Fibroblast of the aortic adventitia (primary cell): ENCODE data around the gene MAPK8IP2. TPM values are rescaled to one million over a fixed set of nuclear protein-coding genes. Genes with fewer than 3 reads are reported as not detected.

Experiments
- DNase-seq: peaks from one replicate; pipeline ENCODE4 v3.0.0-alpha.2; 2010; ENCODE audit warnings: low read depth
- H3K4me3 ChIP-seq: 2 replicates; pipeline ENCODE4 v1.5.1; 2011; ENCODE audit warnings: low read depth, mild to moderate bottlenecking, control low read depth, low read length, moderate library complexity
- total RNA-seq: library from RNA; depleted of rRNA; stranded (reverse); fragments of >200 nt; gene quantifications from 2 replicates; pipeline ENCODE4 v1.2.3, GENCODE V29; 2012; ENCODE audit warnings: low replicate concordance
- TF ChIP-seq, protein P1 (sequence below): IDR thresholded peaks from 2 replicates; pipeline ENCODE4 v1.5.1; 2011; ENCODE audit warnings: mild to moderate bottlenecking, low read length, control low read depth, inconsistent platforms; ENCODE audit not compliant: insufficient read depth

Gene MAPK8IP2
- total RNA-seq, 1 donor: 0.27 TPM

DNA sequence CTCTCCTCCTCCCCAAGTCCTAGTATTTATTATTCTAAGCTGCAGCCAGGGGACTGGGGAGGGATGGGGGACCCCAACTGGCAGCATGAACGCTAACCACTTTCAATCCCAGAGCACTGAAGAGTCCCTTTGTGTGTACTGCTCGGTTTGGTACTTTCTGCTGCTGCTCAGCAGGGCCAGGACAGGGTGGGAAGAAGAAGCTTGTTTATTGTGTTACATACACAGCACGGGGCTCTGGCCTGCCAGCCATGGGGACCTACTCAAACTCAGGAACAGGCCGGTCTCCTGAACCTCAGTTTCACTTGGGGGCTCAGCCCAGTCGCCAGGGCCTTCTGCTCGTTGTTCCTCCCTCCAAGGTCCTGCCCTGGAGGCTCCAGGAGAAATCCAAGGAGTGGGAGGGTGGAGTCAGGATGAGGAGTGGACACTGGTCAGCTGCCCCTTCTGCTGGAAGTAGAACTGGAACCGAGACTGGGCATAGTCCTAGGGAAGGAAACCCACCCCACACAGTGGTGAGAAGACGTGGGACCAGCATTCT, 21.8 kb upstream of the MAPK8IP2 start:
- H3K4me3 ChIP-seq: no peak overlapping the region
- DNase-seq: no peak
- TF ChIP-seq, protein P1, sequence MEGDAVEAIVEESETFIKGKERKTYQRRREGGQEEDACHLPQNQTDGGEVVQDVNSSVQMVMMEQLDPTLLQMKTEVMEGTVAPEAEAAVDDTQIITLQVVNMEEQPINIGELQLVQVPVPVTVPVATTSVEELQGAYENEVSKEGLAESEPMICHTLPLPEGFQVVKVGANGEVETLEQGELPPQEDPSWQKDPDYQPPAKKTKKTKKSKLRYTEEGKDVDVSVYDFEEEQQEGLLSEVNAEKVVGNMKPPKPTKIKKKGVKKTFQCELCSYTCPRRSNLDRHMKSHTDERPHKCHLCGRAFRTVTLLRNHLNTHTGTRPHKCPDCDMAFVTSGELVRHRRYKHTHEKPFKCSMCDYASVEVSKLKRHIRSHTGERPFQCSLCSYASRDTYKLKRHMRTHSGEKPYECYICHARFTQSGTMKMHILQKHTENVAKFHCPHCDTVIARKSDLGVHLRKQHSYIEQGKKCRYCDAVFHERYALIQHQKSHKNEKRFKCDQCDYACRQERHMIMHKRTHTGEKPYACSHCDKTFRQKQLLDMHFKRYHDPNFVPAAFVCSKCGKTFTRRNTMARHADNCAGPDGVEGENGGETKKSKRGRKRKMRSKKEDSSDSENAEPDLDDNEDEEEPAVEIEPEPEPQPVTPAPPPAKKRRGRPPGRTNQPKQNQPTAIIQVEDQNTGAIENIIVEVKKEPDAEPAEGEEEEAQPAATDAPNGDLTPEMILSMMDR: no peak

DNA sequence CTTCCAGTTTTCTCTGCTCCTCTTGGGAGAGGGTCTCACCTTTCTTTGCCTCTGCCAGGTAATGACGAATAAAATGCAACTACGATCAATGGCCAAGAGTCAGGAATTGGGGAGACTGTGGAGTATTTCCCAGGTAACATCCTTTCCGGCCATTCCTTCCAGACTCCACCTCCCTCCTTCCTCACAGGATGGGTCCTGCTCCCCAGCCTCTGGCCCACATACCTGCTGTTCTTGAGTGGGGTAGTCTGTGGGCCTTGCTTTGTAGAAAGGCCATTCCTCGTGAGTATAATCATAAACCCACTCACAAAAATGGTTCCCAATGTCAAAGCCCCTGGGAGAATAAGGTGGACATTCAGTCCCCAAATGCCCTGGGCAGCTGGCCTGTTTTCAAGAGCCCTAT, 20.8 kb upstream of the MAPK8IP2 start:
- TF ChIP-seq, protein P1: no peak

DNA sequence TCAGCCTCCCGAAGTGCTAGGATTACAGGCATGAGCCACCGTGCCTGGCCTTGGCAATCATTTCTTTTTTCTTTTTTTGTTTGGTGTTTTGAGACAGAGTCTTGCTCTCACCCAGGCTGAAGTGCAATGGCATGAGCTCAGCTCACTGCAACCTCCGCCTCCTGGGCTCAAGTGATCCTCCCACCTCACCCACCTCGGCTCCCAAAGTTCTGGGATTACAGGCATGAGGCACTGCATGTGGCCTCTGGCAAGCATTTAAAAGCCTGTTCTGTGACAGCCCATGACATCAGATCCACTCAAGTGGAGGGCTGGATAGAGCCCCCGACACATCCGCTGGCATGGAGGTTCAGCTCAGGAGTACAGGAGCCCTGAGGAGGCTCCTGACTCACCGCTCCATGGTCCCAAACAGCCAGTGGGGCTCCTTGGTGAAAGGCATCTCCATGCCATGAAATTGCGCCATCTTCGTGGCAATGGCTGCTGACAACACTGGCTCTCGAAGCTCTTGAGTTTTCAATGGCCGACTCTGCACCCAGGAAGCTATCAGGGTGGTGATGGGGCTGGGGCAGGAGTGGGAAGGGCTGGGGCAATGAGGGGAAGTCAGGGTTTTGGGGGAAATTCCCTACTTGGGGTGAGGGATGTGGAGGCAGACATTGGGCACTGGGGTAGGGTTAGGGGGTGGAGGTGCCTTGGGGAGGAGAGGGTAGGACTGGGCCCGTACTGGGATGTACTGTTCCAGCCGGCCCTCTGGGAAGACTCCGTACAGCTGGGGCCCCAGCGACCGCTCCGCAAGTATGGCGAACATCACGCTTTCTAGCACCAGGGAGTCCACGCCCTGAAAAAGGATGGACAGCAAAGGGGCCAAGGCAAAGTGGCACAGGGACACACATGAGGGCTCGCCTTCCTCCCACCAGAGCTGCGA, 19.3 kb upstream of the MAPK8IP2 start:
- TF ChIP-seq, protein P1: no peak
- peak overlapping the region; percentile 89 for H3K4me3 ChIP-seq
- DNase-seq: no peak

More for the DNA sequence above, 20.8 kb upstream of the MAPK8IP2 start:
- no peak overlapping the region for H3K4me3 ChIP-seq
- no peak for DNase-seq

DNA sequence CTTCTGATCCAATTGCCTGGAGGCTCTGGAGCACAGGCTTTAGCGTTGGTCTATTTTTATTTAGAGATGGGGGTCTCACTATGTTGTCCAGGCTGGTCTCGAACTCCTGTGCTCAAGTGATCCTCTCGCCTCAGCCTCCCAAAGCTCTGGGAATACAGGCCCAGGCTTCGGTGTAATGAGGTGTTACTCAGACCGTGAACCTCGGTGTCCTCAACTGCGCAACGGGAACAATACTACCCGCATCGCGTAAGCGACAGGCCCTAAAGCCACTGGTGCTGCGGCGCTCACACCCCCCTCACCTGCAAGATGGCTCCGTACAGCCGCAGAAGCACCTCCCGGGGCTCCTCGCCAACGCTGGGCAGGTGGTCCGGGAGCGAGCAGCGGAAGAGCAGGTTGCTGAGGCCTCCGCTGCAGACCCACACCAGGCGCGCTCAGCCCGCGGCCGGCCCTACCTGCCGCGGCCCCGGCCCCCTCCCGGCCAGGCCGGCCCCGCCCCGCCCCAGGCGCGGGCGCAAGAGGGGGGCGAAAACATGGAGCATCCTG, 18.6 kb upstream of the MAPK8IP2 start:
- peak overlapping the region; percentile 89 for H3K4me3 ChIP-seq
- TF ChIP-seq, protein P1: no peak
- peak; percentile 13 for DNase-seq

DNA sequence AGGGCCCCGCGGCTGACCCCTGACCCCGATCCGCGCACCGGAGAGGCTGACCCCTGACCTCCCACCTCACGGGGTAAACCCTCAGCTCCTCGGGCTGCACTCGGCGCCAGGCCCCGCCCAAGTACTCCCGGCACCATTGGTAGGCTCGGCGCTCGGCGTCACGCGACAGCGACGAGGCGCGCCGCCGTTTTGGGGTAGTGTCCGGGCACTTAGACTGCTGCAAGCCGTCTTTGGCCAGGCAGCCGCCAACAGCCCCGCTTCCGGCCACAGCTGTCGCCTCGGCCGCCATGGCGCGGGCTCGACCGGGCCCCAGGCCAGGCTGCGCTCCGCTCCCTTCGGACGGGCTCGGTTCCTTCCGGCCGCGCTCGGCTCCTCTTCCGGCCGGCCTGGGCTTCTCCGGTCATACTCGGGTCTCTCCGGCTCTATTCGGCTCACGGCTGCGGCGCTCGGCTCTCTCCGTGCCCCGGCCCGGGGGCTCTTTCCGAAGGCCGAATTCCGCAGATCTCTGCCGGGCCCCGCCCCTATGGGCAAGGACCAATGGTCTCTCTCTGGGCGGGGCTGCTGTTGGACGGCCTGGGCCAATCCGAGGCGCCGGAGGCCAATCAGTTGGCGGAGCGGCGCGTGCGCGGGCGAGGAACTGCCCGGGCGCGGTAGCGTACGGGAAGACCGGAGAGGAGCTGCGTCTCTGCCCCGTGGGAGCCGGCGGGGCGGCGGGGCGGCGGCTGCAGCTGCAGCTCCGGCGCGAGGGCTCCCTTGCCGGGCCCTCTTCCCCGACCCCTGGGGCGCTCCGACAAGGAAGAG, 17.9 kb upstream of the MAPK8IP2 start, which contains the start of gene CHKB:
Gene CHKB, minus strand, starts transcription at position 357 of the 801 bp plus-strand sequence. Its CDS starts 68 bp downstream, at position 289.
- peak within 1 kb of the TSS; percentile 89 for H3K4me3 ChIP-seq
- peak; percentile 95 for DNase-seq
- TF ChIP-seq, protein P1: no peak

DNA sequence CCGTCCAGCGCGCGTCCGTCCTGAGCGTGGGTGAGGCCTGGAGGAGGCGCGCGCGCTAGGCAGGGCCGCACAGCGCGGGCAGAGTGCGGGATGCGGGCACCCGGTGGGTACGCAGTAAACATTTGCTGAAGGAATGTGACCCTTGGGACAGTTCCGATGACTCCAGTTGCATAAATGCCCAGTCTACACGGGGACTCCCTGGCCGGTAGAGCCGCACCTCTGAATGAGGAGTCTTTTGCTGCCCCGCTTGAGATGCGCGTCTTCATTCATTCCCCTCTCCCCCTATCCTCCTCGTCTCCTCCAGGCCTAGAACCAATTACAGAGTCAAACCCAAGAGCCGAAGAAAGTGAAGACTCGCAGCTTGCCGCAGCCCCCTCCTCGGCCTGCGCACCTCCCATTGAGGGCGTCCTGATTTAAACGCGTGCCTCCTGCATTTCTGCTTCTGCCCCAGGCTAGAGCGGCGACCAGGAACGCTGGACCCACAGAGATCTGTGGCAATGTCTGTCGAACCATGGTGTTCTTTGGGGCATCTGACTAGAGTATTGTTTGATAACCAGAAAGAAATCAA, 17.2 kb upstream of the MAPK8IP2 start:
- H3K4me3 ChIP-seq: peak overlapping the region; percentile 87

More for the DNA sequence above, 17.2 kb upstream of the MAPK8IP2 start:
- TF ChIP-seq, protein P1: peak; percentile 28
- DNase-seq: no peak
